ENCODE measurements around the gene BHLHA15.

- TF ChIP-seq, protein P1, sequence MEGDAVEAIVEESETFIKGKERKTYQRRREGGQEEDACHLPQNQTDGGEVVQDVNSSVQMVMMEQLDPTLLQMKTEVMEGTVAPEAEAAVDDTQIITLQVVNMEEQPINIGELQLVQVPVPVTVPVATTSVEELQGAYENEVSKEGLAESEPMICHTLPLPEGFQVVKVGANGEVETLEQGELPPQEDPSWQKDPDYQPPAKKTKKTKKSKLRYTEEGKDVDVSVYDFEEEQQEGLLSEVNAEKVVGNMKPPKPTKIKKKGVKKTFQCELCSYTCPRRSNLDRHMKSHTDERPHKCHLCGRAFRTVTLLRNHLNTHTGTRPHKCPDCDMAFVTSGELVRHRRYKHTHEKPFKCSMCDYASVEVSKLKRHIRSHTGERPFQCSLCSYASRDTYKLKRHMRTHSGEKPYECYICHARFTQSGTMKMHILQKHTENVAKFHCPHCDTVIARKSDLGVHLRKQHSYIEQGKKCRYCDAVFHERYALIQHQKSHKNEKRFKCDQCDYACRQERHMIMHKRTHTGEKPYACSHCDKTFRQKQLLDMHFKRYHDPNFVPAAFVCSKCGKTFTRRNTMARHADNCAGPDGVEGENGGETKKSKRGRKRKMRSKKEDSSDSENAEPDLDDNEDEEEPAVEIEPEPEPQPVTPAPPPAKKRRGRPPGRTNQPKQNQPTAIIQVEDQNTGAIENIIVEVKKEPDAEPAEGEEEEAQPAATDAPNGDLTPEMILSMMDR (conservative IDR thresholded peaks at IDR 0.05 in 1 of 2, IDR thresholded peaks at IDR 0.05 in 1 of 2; ENCODE audit: extremely low read depth in 1 of 2, insufficient read depth in 1 of 2, low read depth in 1 of 2, low read length in 2 of 2), result no peak
- TF ChIP-seq EZH2 (IDR thresholded peaks at IDR 0.05; ENCODE audit: borderline replicate concordance, low read length), result no peak
These were observed 8.7 kb upstream of the BHLHA15 start for GRCh38 chr7:98202367-98203195.
